H9 (cell line): ENCODE results near the gene C11orf71. TPM values are rescaled to one million over a fixed set of nuclear protein-coding genes. Genes with fewer than 3 reads are reported as not detected.

Experiments used
- DNase-seq: peaks from one replicate; pipeline ENCODE4 v3.0.0-alpha.2; 2017
- H2AFZ ChIP-seq: one replicate; pipeline ENCODE4 v1.6.1; 2013; ENCODE audit warnings: mild to moderate bottlenecking, low read length, control low read depth, moderate library complexity
- H2AK5ac ChIP-seq: 2 replicates; pipeline ENCODE4 v1.6.1; 2013; ENCODE audit warnings: low read length, control low read depth, mixed read lengths; ENCODE audit not compliant: insufficient read length
- H2BK120ac ChIP-seq: one replicate; pipeline ENCODE4 v1.6.1; 2013; ENCODE audit warnings: low read depth, mild to moderate bottlenecking, low read length, control low read depth, inconsistent platforms; ENCODE audit not compliant: poor library complexity, severe bottlenecking
- H2BK12ac ChIP-seq: 2 replicates; pipeline ENCODE4 v1.6.1; 2013; ENCODE audit warnings: low read length, control low read depth, mixed read lengths, low read depth; ENCODE audit not compliant: insufficient read length
- H2BK15ac ChIP-seq: 2 replicates; pipeline ENCODE4 v1.6.1; 2013; ENCODE audit warnings: low read depth, low read length, control low read depth
- H2BK20ac ChIP-seq: one replicate; pipeline ENCODE4 v1.6.1; 2013; ENCODE audit warnings: low read depth, mild to moderate bottlenecking, low read length, control low read depth, inconsistent platforms; ENCODE audit not compliant: poor library complexity, severe bottlenecking
- H2BK5ac ChIP-seq: 2 replicates; pipeline ENCODE4 v1.6.1; 2013; ENCODE audit warnings: low read length, control low read depth, mixed read lengths; ENCODE audit not compliant: insufficient read length
- H3K14ac ChIP-seq: 2 replicates; pipeline ENCODE4 v1.6.1; 2013; ENCODE audit warnings: low read length, control low read depth; ENCODE audit not compliant: insufficient read depth
- H3K18ac ChIP-seq: 2 replicates; pipeline ENCODE4 v1.6.1; 2013; ENCODE audit warnings: low read depth, mild to moderate bottlenecking, mixed read lengths, low read length, control low read depth; ENCODE audit not compliant: insufficient read length
- H3K23ac ChIP-seq: 2 replicates; pipeline ENCODE4 v1.6.1; 2013; ENCODE audit warnings: low read length, control low read depth, mixed read lengths, low read depth; ENCODE audit not compliant: insufficient read length
- H3K23me2 ChIP-seq: 2 replicates; pipeline ENCODE4 v1.6.1; 2013; ENCODE audit warnings: low read depth, mild to moderate bottlenecking, mixed read lengths, low read length, control low read depth; ENCODE audit not compliant: insufficient read length, poor library complexity, severe bottlenecking
- H3K27ac ChIP-seq: 2 replicates; pipeline ENCODE4 v1.5.1; 2013; ENCODE audit warnings: low read length, control low read depth, mixed read lengths, low read depth; ENCODE audit not compliant: insufficient read length
- H3K27me3 ChIP-seq: 2 replicates; pipeline ENCODE4 v1.6.1; 2013; ENCODE audit warnings: low read length, control low read depth, inconsistent platforms; ENCODE audit not compliant: insufficient read depth
- H3K4ac ChIP-seq: 2 replicates; pipeline ENCODE4 v1.6.1; 2013; ENCODE audit warnings: low read depth, mild to moderate bottlenecking, control low read depth, inconsistent platforms, low read length, moderate library complexity
- H3K4me1 ChIP-seq: 2 replicates; pipeline ENCODE4 v1.6.1; 2013; ENCODE audit warnings: low read length, control low read depth, inconsistent platforms; ENCODE audit not compliant: insufficient read depth
- H3K4me2 ChIP-seq: 2 replicates; pipeline ENCODE4 v1.6.1; 2013; ENCODE audit warnings: low read length, control low read depth, mixed read lengths; ENCODE audit not compliant: insufficient read length, insufficient read depth
- H3K56ac ChIP-seq: 2 replicates; pipeline ENCODE4 v1.6.1; 2013; ENCODE audit warnings: low read depth, mild to moderate bottlenecking, mixed read lengths, low read length, control low read depth; ENCODE audit not compliant: insufficient read length
- H3K79me1 ChIP-seq: 2 replicates; pipeline ENCODE4 v1.6.1; 2013; ENCODE audit warnings: low read depth, mild to moderate bottlenecking, moderate library complexity, low read length, control low read depth, inconsistent platforms; ENCODE audit not compliant: insufficient read depth, poor library complexity, severe bottlenecking
- H3K79me2 ChIP-seq: 2 replicates; pipeline ENCODE4 v1.6.1; 2013; ENCODE audit warnings: low read length, control low read depth, inconsistent platforms; ENCODE audit not compliant: insufficient read depth
- H3K9ac ChIP-seq: 2 replicates; pipeline ENCODE4 v1.6.1; 2013; ENCODE audit warnings: low read length, control low read depth, mixed read lengths; ENCODE audit not compliant: insufficient read length; ENCODE audit errors: extremely low read depth
- H3K9me3 ChIP-seq: one replicate; pipeline ENCODE4 v1.6.1; 2013; ENCODE audit warnings: low read depth, low read length, inconsistent platforms; ENCODE audit not compliant: control insufficient read depth
- H3T11ph ChIP-seq: one replicate; pipeline ENCODE4 v1.6.1; 2013; ENCODE audit warnings: mild to moderate bottlenecking, low read length, control low read depth, inconsistent platforms
- H4K20me1 ChIP-seq: one replicate; pipeline ENCODE4 v1.6.1; 2013; ENCODE audit not compliant: control insufficient read depth, insufficient read length, insufficient read depth
- H4K5ac ChIP-seq: 2 replicates; pipeline ENCODE4 v1.6.1; 2013; ENCODE audit warnings: low read depth, mild to moderate bottlenecking, mixed read lengths, low read length, control low read depth; ENCODE audit not compliant: insufficient read length
- H4K8ac ChIP-seq: replicated peaks from 2 replicates; pipeline ENCODE4 v1.6.1; 2013; ENCODE audit warnings: low read length, control low read depth, mixed read lengths, low read depth; ENCODE audit not compliant: insufficient read length
- H4K91ac ChIP-seq: 2 replicates; pipeline ENCODE4 v1.6.1; 2013; ENCODE audit warnings: low read depth, mild to moderate bottlenecking, moderate library complexity, mixed read lengths, low read length, control low read depth; ENCODE audit not compliant: insufficient read length
- H3K27ac Mint-ChIP-seq, 3 experiments: 2 replicates in 2 of 3; 3 replicates in 1 of 3; pipeline ENCODE4 v1.8.0; 2020 to 2021; ENCODE audit warnings: mixed read lengths in 3 of 3, mild to moderate bottlenecking in 1 of 3, moderate library complexity in 1 of 3
- H3K27me3 Mint-ChIP-seq: 2 replicates; pipeline ENCODE4 v1.8.0; 2021; ENCODE audit warnings: low read depth, mild to moderate bottlenecking, moderate library complexity, mixed read lengths
- H3K36me3 Mint-ChIP-seq, 3 experiments: 2 replicates in 2 of 3; 3 replicates in 1 of 3; pipeline ENCODE4 v1.8.0; 2020 to 2021; ENCODE audit warnings: low read depth in 3 of 3, mixed read lengths in 3 of 3; ENCODE audit not compliant: insufficient read depth in 1 of 3
- H3K4me1 Mint-ChIP-seq, 2 experiments: 2 replicates each; pipeline ENCODE4 v1.8.0; 2020; ENCODE audit warnings: mixed read lengths in 2 of 2
- H3K4me3 Mint-ChIP-seq, 2 experiments: 2 replicates in 1 of 2; 3 replicates in 1 of 2; pipeline ENCODE4 v1.8.0; 2020 to 2021; ENCODE audit warnings: mild to moderate bottlenecking in 2 of 2, mixed read lengths in 2 of 2, moderate library complexity in 1 of 2
- H3K9me3 Mint-ChIP-seq, 2 experiments: 2 replicates in 1 of 2; 3 replicates in 1 of 2; pipeline ENCODE4 v1.8.0; 2020; ENCODE audit warnings: mild to moderate bottlenecking in 2 of 2, mixed read lengths in 2 of 2, moderate library complexity in 1 of 2
- CTCF ChIP-seq: fragments of 200-600 bp; sonication (generic); conservative IDR thresholded peaks from 3 replicates; pipeline ENCODE4 v1.8.0; 2021; ENCODE audit warnings: antibody characterized with exemption, mild to moderate bottlenecking
- WGBS: extraction: QIAGEN DNeasy Blood & Tissue Kit; methylation state at CpG from one replicate; pipeline ENCODE4 v1.1.7; 2013; ENCODE audit warnings: missing lambda C conversion rate, low lambda C conversion rate, mixed read lengths; ENCODE audit not compliant: insufficient read length; ENCODE audit errors: extremely low coverage; 5-methylcytosine and 5-hydroxymethylcytosine counted together
- total RNA-seq: library from RNA; stranded (reverse); gene quantifications from 2 replicates; pipeline ENCODE4 v1.2.1, GENCODE V29; 2021

Gene C11orf71
- total RNA-seq, 1 experiment from 2014 or later: 3.5 TPM

DNA sequence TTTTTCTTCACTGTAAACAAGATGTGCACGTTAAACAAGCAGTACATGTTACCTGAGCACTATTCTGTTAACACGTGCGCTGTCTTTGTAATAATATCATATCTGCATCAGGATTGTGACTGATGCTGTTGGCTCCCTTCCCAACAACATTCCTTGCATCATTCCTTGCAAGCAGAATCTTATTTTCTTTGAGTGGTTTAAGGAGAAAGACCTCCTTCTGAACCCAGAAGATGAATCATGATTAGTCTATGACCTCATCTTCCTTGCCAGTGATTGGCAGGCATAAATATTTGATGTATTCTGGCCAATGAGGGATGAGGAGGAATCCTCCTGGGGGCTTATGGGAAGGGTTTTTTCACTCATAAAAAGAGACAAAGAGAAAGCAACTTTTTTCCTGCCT is 46.2 kb downstream of the C11orf71 start:
- no peak for DNase-seq
- TF ChIP-seq CTCF: no peak
- Histone ChIP-seq H2BK20ac (no peak overlapping the region), H2BK5ac (no peak overlapping the region), H2AK5ac (no peak overlapping the region), H4K91ac (no peak overlapping the region), H3K9me3 (no peaks in the 10 kb centered on the region), H4K20me1 (no peaks in the 10 kb centered on the region), H3K4me2 (no peak overlapping the region), H2BK12ac (no peak overlapping the region), H3K23ac (no peak overlapping the region), H2BK15ac (no peak overlapping the region), H3K23me2 (no peaks in the 10 kb centered on the region), H3K4me1 (no peaks in the 10 kb centered on the region), H3K27ac (no peak overlapping the region), H3T11ph (no peak overlapping the region), H3K27me3 (no peaks in the 10 kb centered on the region), H3K4ac (no peak overlapping the region), H3K56ac (no peak overlapping the region), H2BK120ac (no peak overlapping the region), H3K9ac (no peak overlapping the region), H2AFZ (no peak overlapping the region), H3K79me1 (no peaks in the 10 kb centered on the region), H4K5ac (no peak overlapping the region), H4K8ac (no peak overlapping the region), H3K14ac (no peak overlapping the region), H3K18ac (no peak overlapping the region), H3K79me2 (no peaks in the 10 kb centered on the region)
- Mint-ChIP-seq H3K27me3 (no peaks in the 10 kb centered on the region), H3K9me3 (no peaks in the 10 kb centered on the region), H3K4me1 (0 out of 4 replicates have a peak, but pooled peaks cover 4 to 5% of the 10 kb centered on the region in 2 experiments), H3K4me3 (no peak overlapping the region), H3K27ac (no peak overlapping the region), H3K36me3 (no peaks in the 10 kb centered on the region)
- no CpG with 5 or more reads among the region's 3 CpGs for WGBS
